Memory B cell (primary cell): ENCODE measurements around the gene ATAD5.
"Not testable (repeated sequence)": the region's sequence is repeated elsewhere in the genome, so short reads cannot be mapped to it uniquely, and the experiment has no call there.

Experiments
- ATAC-seq: fragments of 150-1000 bp; cut with Tn5 transposase; 2 replicates; pipeline ENCODE4 v1.10.0; 2021; ENCODE audit warnings: low read depth, mild to moderate bottlenecking, moderate library complexity
- DNase-seq, 2 donors: peaks; one replicate each; pipeline ENCODE4 v3.0.0; 2022; ENCODE audit warnings: low spot score in 2 of 2
- H3K27ac Mint-ChIP-seq: one replicate; pipeline ENCODE4 v1.8.0; 2022; ENCODE audit warnings: mild to moderate bottlenecking, moderate library complexity, mixed read lengths
- H3K27me3 Mint-ChIP-seq: one replicate; pipeline ENCODE4 v1.8.0; 2022; ENCODE audit warnings: mixed read lengths
- H3K36me3 Mint-ChIP-seq: one replicate; pipeline ENCODE4 v1.8.0; 2022; ENCODE audit warnings: mild to moderate bottlenecking, mixed read lengths
- H3K4me1 Mint-ChIP-seq: one replicate; pipeline ENCODE4 v1.8.0; 2022; ENCODE audit warnings: mixed read lengths
- H3K4me3 Mint-ChIP-seq: one replicate; pipeline ENCODE4 v1.8.0; 2022; ENCODE audit warnings: mild to moderate bottlenecking, moderate library complexity, mixed read lengths
- H3K9me3 Mint-ChIP-seq: one replicate; pipeline ENCODE4 v1.8.0; 2022; ENCODE audit warnings: mixed read lengths

ATAD5 gene

GRCh38 chr17:30908717-30909420 lies 77.1 kb downstream of the ATAD5 start:
- H3K36me3 Mint-ChIP-seq: no peaks in the 10 kb centered on the region
- H3K4me1 Mint-ChIP-seq: peaks cover 20% of the 10 kb centered on the region
- no peaks in the 10 kb centered on the region for H3K9me3 Mint-ChIP-seq
- DNase-seq: no peak
- no peak for ATAC-seq
- peak overlapping the region; percentile 62 for H3K27ac Mint-ChIP-seq
- no peak overlapping the region for H3K4me3 Mint-ChIP-seq
- H3K27me3 Mint-ChIP-seq: no peaks in the 10 kb centered on the region

GRCh38 chr17:30910151-30910550 lies 78.4 kb downstream of the ATAD5 start:
- peaks cover 20% of the 10 kb centered on the region for H3K4me1 Mint-ChIP-seq
- H3K27me3 Mint-ChIP-seq, H3K4me3 Mint-ChIP-seq, H3K9me3 Mint-ChIP-seq, H3K27ac Mint-ChIP-seq, DNase-seq, ATAC-seq, H3K36me3 Mint-ChIP-seq: not testable (repeated sequence)

- Mint-ChIP-seq H3K4me3 (no peak overlapping the region), H3K9me3 (no peaks in the 10 kb centered on the region), H3K27me3 (no peaks in the 10 kb centered on the region), H3K27ac (no peak overlapping the region), H3K36me3 (no peaks in the 10 kb centered on the region), H3K4me1 (peaks cover 5% of the 10 kb centered on the region)
- no peak for DNase-seq
- ATAC-seq: peak; percentile 43
Observed at GRCh38 chr17:30913955-30914354, 82.2 kb downstream of the ATAD5 start.

GRCh38 chr17:30915833-30916611 lies 84.3 kb downstream of the ATAD5 start:
- Mint-ChIP-seq H3K4me3 (no peak overlapping the region), H3K36me3 (no peaks in the 10 kb centered on the region), H3K27me3 (no peaks in the 10 kb centered on the region), H3K27ac (no peak overlapping the region), H3K4me1 (peaks cover 4% of the 10 kb centered on the region), H3K9me3 (no peaks in the 10 kb centered on the region)
- ATAC-seq: no peak
- DNase-seq: no peak

GRCh38 chr17:30917050-30917449 lies 85.3 kb downstream of the ATAD5 start:
- no peak overlapping the region for H3K27ac Mint-ChIP-seq
- H3K4me1 Mint-ChIP-seq: peaks cover 10% of the 10 kb centered on the region
- H3K4me3 Mint-ChIP-seq: no peak overlapping the region
- H3K36me3 Mint-ChIP-seq: no peaks in the 10 kb centered on the region
- H3K27me3 Mint-ChIP-seq: no peaks in the 10 kb centered on the region
- ATAC-seq (no peak), DNase-seq (no peak)
- no peaks in the 10 kb centered on the region for H3K9me3 Mint-ChIP-seq

GRCh38 chr17:30920282-30920681 lies 88.5 kb downstream of the ATAD5 start:
- DNase-seq: no peak
- Mint-ChIP-seq H3K27me3 (no peaks in the 10 kb centered on the region), H3K27ac (no peak overlapping the region), H3K4me3 (peak overlapping the region; percentile 97), H3K36me3 (no peaks in the 10 kb centered on the region), H3K4me1 (peaks cover 15% of the 10 kb centered on the region), H3K9me3 (no peaks in the 10 kb centered on the region)
- ATAC-seq: no peak

GRCh38 chr17:30920683-30921543 lies 89.1 kb downstream of the ATAD5 start:
- Mint-ChIP-seq H3K36me3 (no peaks in the 10 kb centered on the region), H3K4me3 (peak overlapping the region; percentile 97), H3K27me3 (no peaks in the 10 kb centered on the region), H3K9me3 (no peaks in the 10 kb centered on the region), H3K27ac (peak overlapping the region; percentile 84), H3K4me1 (peaks cover 15% of the 10 kb centered on the region)
- ATAC-seq (peak; percentile 38), DNase-seq (no peak)

- ATAC-seq (peak; percentile 75), DNase-seq (peak; percentile 31 to 55)
- Mint-ChIP-seq H3K27ac (peak within 1 kb of the TSS; percentile 84), H3K36me3 (no peaks in the 10 kb centered on the region), H3K4me3 (peak within 1 kb of the TSS; percentile 97), H3K9me3 (no peaks in the 10 kb centered on the region), H3K4me1 (peaks cover 15% of the 10 kb centered on the region), H3K27me3 (no peaks in the 10 kb centered on the region)
Observed at GRCh38 chr17:30921544-30922196, 89.9 kb downstream of the ATAD5 start, which contains the start of gene ADAP2. Gene ADAP2, plus strand, starts transcription at chr17:30921945. Its CDS starts 70 bp downstream, at chr17:30922015.

- Mint-ChIP-seq H3K27me3 (no peaks in the 10 kb centered on the region), H3K27ac (peak overlapping the region; percentile 81), H3K9me3 (no peaks in the 10 kb centered on the region), H3K4me3 (peak overlapping the region; percentile 86), H3K4me1 (peaks cover 18% of the 10 kb centered on the region), H3K36me3 (peaks cover 3% of the 10 kb centered on the region)
- peak; percentile 15 to 51 for DNase-seq
- ATAC-seq: peak; percentile 46
Observed at GRCh38 chr17:30922235-30923030, 90.7 kb downstream of the ATAD5 start.

GRCh38 chr17:30924341-30924740 lies 92.6 kb downstream of the ATAD5 start:
- no peaks in the 10 kb centered on the region for H3K9me3 Mint-ChIP-seq
- no peak for ATAC-seq
- H3K4me3 Mint-ChIP-seq: peak overlapping the region; percentile 21
- H3K4me1 Mint-ChIP-seq: peaks cover 18% of the 10 kb centered on the region
- no peaks in the 10 kb centered on the region for H3K27me3 Mint-ChIP-seq
- no peak for DNase-seq
- H3K36me3 Mint-ChIP-seq: peaks cover 3% of the 10 kb centered on the region
- no peak overlapping the region for H3K27ac Mint-ChIP-seq

GRCh38 chr17:30926516-30926915 lies 94.8 kb downstream of the ATAD5 start:
- no peaks in the 10 kb centered on the region for H3K27me3 Mint-ChIP-seq
- H3K36me3 Mint-ChIP-seq: peaks cover 9% of the 10 kb centered on the region
- no peak overlapping the region for H3K27ac Mint-ChIP-seq

GRCh38 chr17:30927756-30928155 lies 96.0 kb downstream of the ATAD5 start:
- Mint-ChIP-seq H3K4me1 (peaks cover 5% of the 10 kb centered on the region), H3K27ac (no peak overlapping the region), H3K36me3 (peaks cover 9% of the 10 kb centered on the region), H3K4me3 (no peak overlapping the region), H3K27me3 (no peaks in the 10 kb centered on the region), H3K9me3 (no peaks in the 10 kb centered on the region)
- DNase-seq (no peak), ATAC-seq (no peak)

More at GRCh38 chr17:30926516-30926915, 94.8 kb downstream of the ATAD5 start:
- Mint-ChIP-seq H3K4me1 (peaks cover 9% of the 10 kb centered on the region), H3K9me3 (no peaks in the 10 kb centered on the region), H3K4me3 (no peak overlapping the region)
- DNase-seq: no peak
- ATAC-seq: no peak

- H3K4me3 Mint-ChIP-seq: no peak overlapping the region
- H3K27me3 Mint-ChIP-seq: no peaks in the 10 kb centered on the region
- H3K27ac Mint-ChIP-seq: no peak overlapping the region
- peaks cover 9% of the 10 kb centered on the region for H3K36me3 Mint-ChIP-seq
- H3K9me3 Mint-ChIP-seq: no peaks in the 10 kb centered on the region
- DNase-seq: no peak
- ATAC-seq: no peak
- peaks cover 3% of the 10 kb centered on the region for H3K4me1 Mint-ChIP-seq
Observed at GRCh38 chr17:30928584-30928983, 96.8 kb downstream of the ATAD5 start.
